Activated T-helper 1 cell treated with anti-CD3 and anti-CD28 coated beads, Interleukin-12 subunit alpha, Interleukin-12 subunit beta, Interleukin-2, Interleukin-4 antibody, amounts not matched to agents 30 ng/mL and 10 ng/mL and 1 ng/mL, durations not matched to agents 14 hours and 24 hours and 36 hours (primary cell): ENCODE measurements around the gene DLG4. TPM values are rescaled to one million over a fixed set of nuclear protein-coding genes. Genes with fewer than 3 reads are reported as not detected.
"Not testable (repeated sequence)": the region's sequence is repeated elsewhere in the genome, so short reads cannot be mapped to it uniquely, and the experiment has no call there.

Experiments used
- DNase-seq: peaks from one replicate; pipeline ENCODE4 v3.0.0; 2021; ENCODE audit warnings: low spot score
- H3K27ac Mint-ChIP-seq: one replicate; pipeline ENCODE4 v1.8.0; 2021; ENCODE audit warnings: mild to moderate bottlenecking, mixed read lengths
- H3K27me3 Mint-ChIP-seq: one replicate; pipeline ENCODE4 v1.8.0; 2022; ENCODE audit warnings: mild to moderate bottlenecking, moderate library complexity, mixed read lengths; ENCODE audit not compliant: insufficient read depth
- H3K36me3 Mint-ChIP-seq: one replicate; pipeline ENCODE4 v1.8.0; 2021; ENCODE audit warnings: low read depth, mixed read lengths
- H3K4me1 Mint-ChIP-seq: one replicate; pipeline ENCODE4 v1.8.0; 2021; ENCODE audit warnings: low read depth, mixed read lengths
- H3K4me3 Mint-ChIP-seq: one replicate; pipeline ENCODE4 v1.8.0; 2021; ENCODE audit warnings: mild to moderate bottlenecking, moderate library complexity, mixed read lengths
- H3K9me3 Mint-ChIP-seq: one replicate; pipeline ENCODE4 v1.8.0; 2021; ENCODE audit warnings: mixed read lengths
- intact Hi-C: fragments of 100-400 bp; cut with micrococcal nuclease; formaldehyde crosslinking; loops from one replicate; pipeline ENCODE4 v1.15.1; 2024
- total RNA-seq: library from RNA; stranded (reverse); gene quantifications from 2 replicates; pipeline ENCODE4 v1.2.3, GENCODE V29; 2022

The DLG4 gene
- total RNA-seq, 1 donor from 2014 or later = 15.3 TPM

DNA sequence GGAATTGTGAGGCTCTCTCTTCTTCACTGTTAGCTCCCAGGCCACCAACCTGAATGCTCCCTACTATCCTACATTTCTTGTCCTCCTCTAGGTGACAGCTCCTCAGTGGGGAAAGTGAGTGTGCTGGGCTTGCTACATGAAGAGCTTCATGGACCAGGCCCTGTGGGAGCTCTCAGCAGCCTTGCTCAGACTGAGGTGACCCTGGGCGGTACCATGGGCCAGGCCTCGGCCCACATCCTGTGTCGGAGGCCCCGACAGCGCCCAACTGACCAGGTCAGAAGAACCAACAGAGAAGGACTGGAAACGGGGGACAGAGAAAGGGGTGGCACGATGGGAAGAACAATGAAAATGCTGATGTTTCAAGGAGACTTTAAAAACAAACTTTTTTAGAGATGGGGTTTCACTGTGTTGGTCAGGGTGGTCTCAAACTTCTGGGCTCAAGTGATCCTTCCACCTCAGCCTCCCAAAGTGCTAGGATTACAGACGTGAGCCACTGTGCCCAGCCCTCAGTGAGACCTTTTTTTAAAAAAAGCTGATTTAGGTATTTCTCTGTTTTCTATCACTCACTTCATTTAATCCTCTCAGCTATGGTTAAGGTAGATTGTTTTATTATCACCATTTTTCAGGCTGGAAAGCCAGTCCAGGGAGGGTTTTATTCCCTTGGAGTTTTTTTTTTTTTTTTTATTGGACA, 37.3 kb upstream of the DLG4 start:
- Mint-ChIP-seq H3K4me1 (peaks cover 31% of the 10 kb centered on the region), H3K27ac (no peak overlapping the region), H3K9me3 (no peaks in the 10 kb centered on the region), H3K27me3 (peaks cover 4% of the 10 kb centered on the region), H3K36me3 (peaks cover 38% of the 10 kb centered on the region), H3K4me3 (no peak overlapping the region)
- DNase-seq = no peak
- intact Hi-C loops = no loop called here

DNA sequence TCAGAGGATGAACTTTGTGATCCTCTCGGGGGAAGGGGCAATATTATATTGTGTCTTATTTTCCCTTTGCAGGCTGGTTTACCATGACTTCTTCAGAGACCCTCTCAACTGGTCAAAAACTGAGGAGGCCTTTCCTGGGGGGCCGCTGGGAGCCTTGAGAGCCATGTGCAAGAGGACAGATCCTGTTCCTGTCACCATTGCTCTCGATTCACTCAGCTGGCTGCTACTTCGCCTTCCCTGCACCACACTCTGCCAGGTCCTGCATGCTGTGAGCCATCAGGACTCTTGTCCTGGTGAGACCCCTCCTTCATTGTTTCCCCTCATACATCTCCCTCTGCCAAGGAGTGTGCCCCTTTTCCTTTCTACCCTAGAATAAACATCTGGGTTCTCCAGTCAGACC, 34.9 kb upstream of the DLG4 start:
- H3K4me1 Mint-ChIP-seq = peaks cover 40% of the 10 kb centered on the region
- no peak overlapping the region for H3K27ac Mint-ChIP-seq
- no peak for DNase-seq
- H3K4me3 Mint-ChIP-seq = peak overlapping the region; percentile 6
- no peaks in the 10 kb centered on the region for H3K9me3 Mint-ChIP-seq
- peaks cover 5% of the 10 kb centered on the region for H3K27me3 Mint-ChIP-seq
- intact Hi-C loops = loop anchor here (5.0 kb wide), 1 partner anchor 148 kb away; the partner anchor contains the start of gene TMEM256
- H3K36me3 Mint-ChIP-seq = peaks cover 36% of the 10 kb centered on the region

DNA sequence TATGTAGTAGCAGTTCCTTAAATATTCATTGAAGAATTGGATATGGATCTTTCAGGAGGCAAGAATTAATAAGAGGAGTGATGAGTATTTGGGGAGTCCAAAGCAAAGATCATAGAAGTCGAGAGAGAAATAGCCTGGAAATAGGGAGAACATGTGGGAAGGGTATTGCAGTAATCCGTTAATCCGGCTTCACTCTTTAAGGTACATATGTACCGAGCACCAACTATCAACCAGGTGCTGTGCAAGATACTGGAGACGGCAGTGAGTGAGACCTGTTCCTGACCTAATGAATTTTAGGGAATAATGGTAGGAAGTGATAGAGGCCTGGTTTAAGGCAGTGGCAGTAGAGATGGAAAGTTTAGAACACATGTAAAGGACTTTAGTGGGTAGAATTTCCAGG, 33.4 kb upstream of the DLG4 start:
- H3K9me3 Mint-ChIP-seq = no peaks in the 10 kb centered on the region
- DNase-seq = no peak
- intact Hi-C loops = loop anchor here (2.0 to 5.0 kb wide), 2 partner anchors 149 to 434 kb away; partner anchors contain the start of genes TMEM256 and TP53

DNA sequence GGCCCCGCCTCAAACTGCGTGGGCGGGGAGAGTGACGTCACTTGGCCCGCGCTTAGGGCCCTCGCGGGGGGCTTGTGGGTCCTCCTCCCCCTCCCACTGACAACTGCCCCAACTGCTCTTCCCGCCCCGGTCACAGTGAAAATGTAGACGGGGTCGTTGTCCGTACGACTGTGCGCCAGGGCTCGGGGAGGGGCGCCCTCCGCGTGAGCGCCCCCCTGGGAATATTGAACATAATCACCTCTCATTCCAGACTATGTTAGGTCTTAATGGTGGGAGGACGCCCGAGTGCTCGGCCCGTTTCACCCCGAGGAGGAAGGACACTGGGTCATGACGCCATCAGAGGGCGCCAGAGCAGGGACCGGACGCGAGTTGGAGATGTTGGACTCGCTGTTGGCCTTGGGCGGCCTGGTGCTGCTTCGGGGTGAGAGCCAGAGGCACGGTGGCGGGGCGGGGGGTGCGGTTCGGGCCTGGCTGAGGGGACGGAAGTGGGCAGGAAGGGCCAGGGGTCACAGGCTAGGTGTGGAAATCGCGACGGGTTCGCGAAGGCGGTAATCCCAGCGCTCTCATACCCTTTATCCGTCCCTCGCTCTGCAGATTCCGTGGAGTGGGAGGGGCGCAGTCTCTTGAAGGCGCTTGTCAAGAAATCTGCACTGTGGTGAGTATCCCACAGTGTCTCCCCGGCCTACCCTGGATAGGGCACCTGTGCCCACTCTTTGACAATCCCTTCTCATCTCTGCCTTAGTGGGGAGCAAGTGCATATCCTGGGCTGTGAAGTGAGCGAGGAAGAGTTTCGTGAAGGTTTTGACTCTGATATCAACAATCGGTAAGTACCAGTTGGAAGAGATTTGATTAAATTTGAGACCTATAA, 32.8 kb upstream of the DLG4 start, which contains the start of gene ELP5:
Gene ELP5 (plus strand): TSS at position 40 of the 868 bp plus-strand sequence. CDS start 336 bp downstream, at position 376.
- Mint-ChIP-seq H3K9me3 (no peaks in the 10 kb centered on the region), H3K27me3 (peaks cover 5% of the 10 kb centered on the region), H3K27ac (peak within 1 kb of the TSS; percentile 99), H3K36me3 (peaks cover 31% of the 10 kb centered on the region), H3K4me1 (peaks cover 42% of the 10 kb centered on the region), H3K4me3 (peak within 1 kb of the TSS; percentile 98)
- peak; percentile 86 for DNase-seq
- intact Hi-C loops = loop anchor here (1.0 to 5.0 kb wide), 11 partner anchors 13 to 434 kb away; partner anchors contain the start of genes ACADVL, DLG4, EIF5A and PHF23

More for the DNA sequence above, 33.4 kb upstream of the DLG4 start:
- Mint-ChIP-seq H3K4me3 (peak overlapping the region; percentile 94), H3K27ac (peak overlapping the region; percentile 99), H3K36me3 (peaks cover 32% of the 10 kb centered on the region), H3K4me1 (peaks cover 42% of the 10 kb centered on the region), H3K27me3 (peaks cover 5% of the 10 kb centered on the region)

DNA sequence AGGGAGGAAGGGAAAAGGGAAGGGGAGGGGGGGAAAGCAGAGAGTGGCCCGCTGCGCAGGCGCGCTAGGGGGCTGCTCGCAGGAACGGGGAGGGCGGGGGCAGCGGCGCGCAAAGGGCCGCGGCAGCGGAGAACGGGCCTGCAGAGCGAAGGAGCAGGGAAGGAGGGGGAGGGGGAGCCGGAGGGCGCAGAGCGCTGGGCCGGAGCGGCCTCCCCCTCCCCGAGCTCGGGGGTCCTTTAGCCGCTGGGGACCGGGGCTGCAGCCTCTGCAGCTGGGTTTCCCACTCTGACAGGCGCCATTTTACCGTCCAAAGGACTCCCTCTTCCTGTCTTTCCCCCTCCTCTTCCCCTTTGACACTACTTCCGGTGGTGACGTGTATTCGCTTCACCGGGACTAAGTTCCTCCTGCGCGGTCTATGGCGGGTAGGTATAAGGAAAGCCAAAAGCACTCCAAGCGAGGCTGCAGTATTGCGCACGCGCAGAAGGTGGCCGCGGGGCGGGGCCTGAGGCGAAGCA, 32.1 kb upstream of the DLG4 start, which contains the start of gene CTDNEP1:
Gene CTDNEP1 (minus strand): TSS at position 74 of the 515 bp plus-strand sequence. CDS start 438 bp downstream, outside the sequence.
- Mint-ChIP-seq H3K4me3 (peak within 1 kb of the TSS; percentile 98), H3K36me3 (peaks cover 32% of the 10 kb centered on the region), H3K4me1 (peaks cover 42% of the 10 kb centered on the region), H3K27me3 (peaks cover 5% of the 10 kb centered on the region), H3K9me3 (no peaks in the 10 kb centered on the region), H3K27ac (peak within 1 kb of the TSS; percentile 99)
- DNase-seq = peak; percentile 99
- intact Hi-C loops = loop anchor here (1.0 to 5.0 kb wide), 11 partner anchors 12 to 435 kb away; partner anchors contain the start of genes ACADVL, DLG4, EIF5A and PHF23

DNA sequence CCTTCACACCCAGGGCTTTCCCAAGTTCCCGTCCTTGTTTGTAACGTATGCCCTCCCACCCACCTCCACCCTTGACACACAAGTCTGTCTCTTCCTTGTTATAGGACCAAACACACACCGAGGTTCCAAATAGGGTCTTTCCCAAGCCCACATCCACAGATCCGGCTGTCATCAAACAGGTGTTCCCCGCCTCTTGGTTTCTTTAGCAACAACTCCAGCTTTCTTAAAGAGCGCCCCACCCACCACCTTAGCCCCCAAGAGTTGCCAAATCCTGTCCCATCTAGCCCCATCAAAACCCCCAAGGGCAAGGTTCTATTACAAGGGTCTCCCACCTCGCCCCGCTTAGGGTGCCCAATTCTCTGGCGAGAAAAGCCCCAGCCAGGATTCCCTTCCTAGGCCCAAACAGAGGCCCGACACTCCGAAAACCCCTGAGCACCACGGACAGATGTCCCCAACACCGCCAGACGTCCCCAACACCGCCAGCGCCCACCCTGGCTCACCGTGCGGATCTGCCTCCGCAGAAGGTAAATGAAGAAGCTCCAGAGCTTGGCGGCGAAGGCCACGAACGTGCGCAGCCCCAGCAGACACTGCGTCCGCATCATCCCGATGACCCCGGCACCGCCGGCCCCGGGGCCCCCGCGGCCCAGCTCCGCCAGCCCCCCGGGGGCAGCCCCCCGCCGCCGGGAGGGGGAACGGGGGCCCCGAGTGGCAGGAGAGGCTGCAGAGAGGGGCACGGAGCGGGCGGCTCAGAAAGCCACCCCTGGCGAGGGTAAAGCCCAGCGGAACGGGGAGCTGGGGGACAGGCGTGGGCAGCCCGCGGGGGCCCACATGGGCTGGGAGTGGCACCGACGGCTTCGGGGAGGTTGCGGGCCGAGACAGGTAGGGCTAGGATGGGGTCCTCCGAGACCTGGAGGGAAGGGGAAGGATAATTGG, 31.3 kb upstream of the DLG4 start:
- peak overlapping the region; percentile 98 for H3K4me3 Mint-ChIP-seq
- peaks cover 35% of the 10 kb centered on the region for H3K36me3 Mint-ChIP-seq
- H3K27ac Mint-ChIP-seq = peak overlapping the region; percentile 95
- no peak for DNase-seq
- peaks cover 5% of the 10 kb centered on the region for H3K27me3 Mint-ChIP-seq
- H3K4me1 Mint-ChIP-seq = peaks cover 42% of the 10 kb centered on the region
- no peaks in the 10 kb centered on the region for H3K9me3 Mint-ChIP-seq
- intact Hi-C loops = loop anchor here (5.0 kb wide), 1 partner anchor 151 kb away; the partner anchor contains the start of gene TMEM256

DNA sequence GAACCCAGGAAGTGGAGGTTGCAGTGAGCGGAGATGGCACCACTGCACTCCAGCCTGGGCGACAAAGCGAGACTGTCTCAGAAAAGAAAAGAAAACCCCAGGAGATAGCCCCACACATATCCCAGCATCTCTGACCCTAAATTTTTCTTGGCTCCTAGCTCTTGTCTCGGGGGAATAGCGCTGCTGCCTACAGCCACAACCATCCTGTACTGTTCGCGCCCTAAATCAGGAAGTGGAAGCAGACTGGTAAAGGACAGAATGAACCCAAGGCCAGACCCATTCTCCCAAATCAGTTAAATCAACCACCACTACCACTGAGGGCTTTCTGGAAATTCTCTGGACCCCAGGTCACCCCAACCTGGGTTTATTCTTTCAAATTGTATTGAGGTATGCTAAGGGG, 30.2 kb upstream of the DLG4 start:
- DNase-seq = no peak
- Mint-ChIP-seq H3K9me3 (no peaks in the 10 kb centered on the region), H3K4me3 (peak overlapping the region; percentile 98), H3K27ac (peak overlapping the region; percentile 95), H3K4me1 (peaks cover 42% of the 10 kb centered on the region), H3K36me3 (peaks cover 36% of the 10 kb centered on the region), H3K27me3 (peaks cover 5% of the 10 kb centered on the region)
- intact Hi-C loops = loop anchor here (5.0 kb wide), 1 partner anchor 152 kb away; the partner anchor contains the start of gene TMEM256

DNA sequence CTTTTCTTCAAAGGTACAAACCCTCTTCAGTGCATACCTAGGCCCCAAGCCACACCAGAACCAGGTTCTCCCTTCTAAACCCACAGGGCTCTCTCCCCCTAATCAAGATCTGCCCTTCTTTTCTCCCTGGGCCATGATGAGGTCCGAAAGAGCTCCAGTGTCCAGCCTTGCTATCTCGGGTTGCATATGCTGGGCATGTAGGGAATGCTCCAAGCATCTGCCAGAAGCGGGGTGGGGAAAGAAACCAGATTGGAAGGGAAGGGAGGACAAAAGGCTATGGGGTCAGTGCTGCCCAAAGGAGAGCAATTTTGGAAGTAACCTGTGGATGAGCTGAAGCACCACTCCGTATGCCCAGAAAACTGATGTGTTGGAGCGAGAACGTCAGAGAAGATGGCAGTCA, 29.6 kb upstream of the DLG4 start:
- H3K4me1 Mint-ChIP-seq = peaks cover 42% of the 10 kb centered on the region
- intact Hi-C loops = no loop called here
- no peak for DNase-seq

DNA sequence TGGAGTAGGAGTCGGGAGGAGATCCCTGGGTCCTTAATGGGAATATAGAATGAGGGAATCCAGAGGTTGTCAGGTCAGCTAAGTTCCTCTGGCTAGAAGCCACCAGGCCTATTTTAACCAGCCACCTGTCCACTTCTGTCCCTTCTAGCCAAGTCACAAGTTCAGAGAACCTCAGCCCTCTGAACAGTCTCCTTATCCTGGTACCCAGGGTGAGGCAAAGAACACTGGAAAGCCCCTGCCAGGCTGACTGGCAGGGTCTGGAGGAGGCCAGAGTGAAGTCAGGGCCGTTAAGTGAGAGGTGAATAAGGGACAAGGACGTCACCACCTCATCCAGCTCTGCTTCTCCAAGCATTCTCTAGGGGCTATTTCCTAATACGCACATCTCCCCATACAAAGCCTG, 29.2 kb upstream of the DLG4 start:
- intact Hi-C loops = no loop called here
- H3K27me3 Mint-ChIP-seq = peaks cover 5% of the 10 kb centered on the region
- no peak overlapping the region for H3K27ac Mint-ChIP-seq
- peaks cover 39% of the 10 kb centered on the region for H3K4me1 Mint-ChIP-seq
- peak overlapping the region; percentile 98 for H3K4me3 Mint-ChIP-seq
- no peaks in the 10 kb centered on the region for H3K9me3 Mint-ChIP-seq
- no peak for DNase-seq
- H3K36me3 Mint-ChIP-seq = peaks cover 34% of the 10 kb centered on the region

More for the DNA sequence above, 29.6 kb upstream of the DLG4 start:
- Mint-ChIP-seq H3K9me3 (no peaks in the 10 kb centered on the region), H3K36me3 (peaks cover 37% of the 10 kb centered on the region), H3K27ac (peak overlapping the region; percentile 63), H3K27me3 (peaks cover 5% of the 10 kb centered on the region), H3K4me3 (peak overlapping the region; percentile 98)

DNA sequence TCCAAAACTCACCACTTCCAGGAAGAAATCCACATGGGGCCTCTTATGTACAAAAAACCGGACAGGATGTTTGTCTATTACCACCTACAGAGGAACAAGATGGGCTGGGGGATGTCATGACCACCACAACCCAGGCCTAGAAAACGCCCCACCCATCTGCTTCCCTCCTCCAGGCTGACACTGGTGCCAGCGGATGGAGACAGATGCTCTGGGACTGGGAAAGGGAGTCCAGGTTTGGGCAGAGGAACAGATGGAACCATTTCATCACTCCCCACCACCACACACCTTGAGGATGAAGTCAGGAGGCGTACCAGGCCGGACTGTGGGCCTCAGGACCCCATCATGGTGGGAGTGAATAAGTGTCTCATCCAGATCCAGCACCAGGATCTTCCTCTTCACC, 27.1 kb upstream of the DLG4 start:
- no peak overlapping the region for H3K27ac Mint-ChIP-seq
- intact Hi-C loops = no loop called here
- H3K27me3 Mint-ChIP-seq = no peaks in the 10 kb centered on the region
- no peak for DNase-seq
- H3K4me1 Mint-ChIP-seq = peaks cover 42% of the 10 kb centered on the region
- H3K36me3 Mint-ChIP-seq = peaks cover 36% of the 10 kb centered on the region
- H3K4me3 Mint-ChIP-seq = no peak overlapping the region
- H3K9me3 Mint-ChIP-seq = no peaks in the 10 kb centered on the region

DNA sequence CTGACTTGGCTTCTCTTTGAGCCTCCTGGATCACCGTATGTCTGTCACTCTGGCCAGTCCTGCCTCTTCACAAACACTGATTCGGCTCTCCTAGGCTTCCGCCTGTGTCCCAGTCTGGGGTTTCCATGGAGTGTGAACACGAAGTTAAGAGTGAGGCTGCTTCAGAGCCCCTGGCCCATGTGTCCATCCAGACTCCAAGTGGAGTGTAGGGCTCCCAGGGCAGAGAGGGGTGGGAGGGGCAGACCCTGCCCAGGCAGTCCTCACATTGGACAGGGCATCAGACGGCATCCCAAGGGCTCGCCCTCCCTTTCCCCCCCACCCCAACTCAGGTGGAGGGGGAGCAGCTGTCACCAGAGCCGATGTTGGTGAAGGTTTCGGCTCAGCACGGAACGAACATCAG, 24.2 kb upstream of the DLG4 start:
- peaks cover 42% of the 10 kb centered on the region for H3K36me3 Mint-ChIP-seq
- peaks cover 44% of the 10 kb centered on the region for H3K4me1 Mint-ChIP-seq
- H3K27ac Mint-ChIP-seq, H3K9me3 Mint-ChIP-seq, H3K27me3 Mint-ChIP-seq, DNase-seq: not testable (repeated sequence)
- intact Hi-C loops = loop anchor here (2.0 kb wide), 2 partner anchors 209 to 329 kb away; no protein-coding TSS in a partner anchor
- H3K4me3 Mint-ChIP-seq = peak overlapping the region; percentile 48

DNA sequence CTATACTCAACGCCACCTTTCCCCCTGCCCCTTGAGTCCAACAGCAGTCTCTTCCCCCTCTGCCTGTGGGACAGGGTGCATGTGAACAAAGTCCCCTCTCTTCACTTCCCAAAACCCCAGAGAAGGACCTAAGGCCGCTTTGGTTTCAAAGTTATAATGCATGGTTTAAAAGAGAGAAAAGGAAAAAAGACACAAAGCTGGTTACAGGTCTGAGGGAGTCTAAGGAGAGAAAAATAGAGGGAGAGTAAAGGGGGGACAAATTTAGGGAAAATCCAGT, 23.8 kb upstream of the DLG4 start:
- H3K27me3 Mint-ChIP-seq = no peaks in the 10 kb centered on the region
- peak overlapping the region; percentile 97 for H3K4me3 Mint-ChIP-seq
- H3K9me3 Mint-ChIP-seq = no peaks in the 10 kb centered on the region
- H3K4me1 Mint-ChIP-seq = peaks cover 40% of the 10 kb centered on the region
- H3K36me3 Mint-ChIP-seq = peaks cover 40% of the 10 kb centered on the region
- intact Hi-C loops = loop anchor here (2.0 kb wide), 2 partner anchors 209 to 329 kb away; no protein-coding TSS in a partner anchor
- H3K27ac Mint-ChIP-seq = peak overlapping the region; percentile 42
- DNase-seq = no peak
